GM12878 (cell line): ENCODE measurements around the gene FKBP15.

ENCODE experiments used
- EZH2 ChIP-seq: IDR thresholded peaks from 2 replicates; pipeline ENCODE4 v1.6.1; 2012; ENCODE audit warnings: low read depth, mild to moderate bottlenecking, control low read depth, inconsistent platforms, low read length, borderline replicate concordance; ENCODE audit not compliant: control insufficient read depth
- FOXK2 ChIP-seq: fragments of 450-650 bp; IDR thresholded peaks from 2 replicates; pipeline ENCODE4 v1.6.1; 2017; ENCODE audit warnings: mild to moderate bottlenecking, moderate library complexity
- NFYB ChIP-seq: IDR thresholded peaks from 2 replicates; pipeline ENCODE4 v1.6.1; 2011; ENCODE audit warnings: low read depth, mild to moderate bottlenecking, low read length, improper control_type of control experiment, moderate library complexity; ENCODE audit not compliant: insufficient read depth
- PAX8 ChIP-seq: fragments of 450-650 bp; IDR thresholded peaks from 2 replicates; pipeline ENCODE4 v1.6.1; 2017; ENCODE audit warnings: mild to moderate bottlenecking, moderate library complexity
- SREBF1 ChIP-seq: IDR thresholded peaks from 2 replicates; pipeline ENCODE4 v1.6.1; 2012; ENCODE audit warnings: mild to moderate bottlenecking, low read length
- TF ChIP-seq, protein P1 (sequence below), 3 experiments: IDR thresholded peaks in 2 of 3; conservative IDR thresholded peaks in 1 of 3; 2 replicates each; pipeline ENCODE4 v1.5.1; 2011; ENCODE audit warnings: low read depth in 3 of 3, low read length in 3 of 3, mild to moderate bottlenecking in 3 of 3, control low read depth in 2 of 3, moderate library complexity in 2 of 3, inconsistent platforms in 1 of 3, mixed read lengths in 1 of 3; ENCODE audit not compliant: control insufficient read depth in 2 of 3, insufficient read depth in 1 of 3; ENCODE audit errors: extremely low read depth in 1 of 3
- TF ChIP-seq, protein P2 (sequence below): IDR thresholded peaks from 2 replicates; pipeline ENCODE4 v1.6.1; 2012; ENCODE audit warnings: low read depth, low read length, improper control_type of control experiment
- TF ChIP-seq, protein P3 (sequence below): IDR thresholded peaks from 2 replicates; pipeline ENCODE4 v1.6.1; 2012; ENCODE audit warnings: mild to moderate bottlenecking, low read depth, low read length

DNA sequence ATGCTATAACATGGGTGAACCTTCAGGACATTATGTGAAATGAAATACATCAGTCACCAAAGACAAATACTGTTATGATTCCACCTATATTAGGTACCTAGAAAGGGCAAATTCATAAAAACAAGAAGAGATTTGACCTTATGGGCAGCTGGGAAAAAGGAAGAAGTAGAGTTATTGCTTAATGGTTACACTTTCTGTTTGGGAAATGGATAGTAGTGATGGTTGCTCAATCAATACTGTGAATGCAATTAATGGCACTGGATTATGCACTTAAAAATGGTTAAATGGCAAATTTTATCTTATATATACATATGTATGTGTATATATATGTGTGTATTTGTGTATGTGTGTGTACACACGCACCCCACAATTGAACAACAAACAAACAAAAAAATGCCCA lies 15.2 kb downstream of the FKBP15 start:
- TF ChIP-seq, protein P1, sequence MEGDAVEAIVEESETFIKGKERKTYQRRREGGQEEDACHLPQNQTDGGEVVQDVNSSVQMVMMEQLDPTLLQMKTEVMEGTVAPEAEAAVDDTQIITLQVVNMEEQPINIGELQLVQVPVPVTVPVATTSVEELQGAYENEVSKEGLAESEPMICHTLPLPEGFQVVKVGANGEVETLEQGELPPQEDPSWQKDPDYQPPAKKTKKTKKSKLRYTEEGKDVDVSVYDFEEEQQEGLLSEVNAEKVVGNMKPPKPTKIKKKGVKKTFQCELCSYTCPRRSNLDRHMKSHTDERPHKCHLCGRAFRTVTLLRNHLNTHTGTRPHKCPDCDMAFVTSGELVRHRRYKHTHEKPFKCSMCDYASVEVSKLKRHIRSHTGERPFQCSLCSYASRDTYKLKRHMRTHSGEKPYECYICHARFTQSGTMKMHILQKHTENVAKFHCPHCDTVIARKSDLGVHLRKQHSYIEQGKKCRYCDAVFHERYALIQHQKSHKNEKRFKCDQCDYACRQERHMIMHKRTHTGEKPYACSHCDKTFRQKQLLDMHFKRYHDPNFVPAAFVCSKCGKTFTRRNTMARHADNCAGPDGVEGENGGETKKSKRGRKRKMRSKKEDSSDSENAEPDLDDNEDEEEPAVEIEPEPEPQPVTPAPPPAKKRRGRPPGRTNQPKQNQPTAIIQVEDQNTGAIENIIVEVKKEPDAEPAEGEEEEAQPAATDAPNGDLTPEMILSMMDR (IDR thresholded peaks at IDR 0.05 in 2 of 3, conservative IDR thresholded peaks at IDR 0.05 in 1 of 3; ENCODE audit: control insufficient read depth in 2 of 3, extremely low read depth in 1 of 3, insufficient read depth in 1 of 3, low read depth in 3 of 3, low read length in 3 of 3), result no peak
- TF ChIP-seq, protein P2, sequence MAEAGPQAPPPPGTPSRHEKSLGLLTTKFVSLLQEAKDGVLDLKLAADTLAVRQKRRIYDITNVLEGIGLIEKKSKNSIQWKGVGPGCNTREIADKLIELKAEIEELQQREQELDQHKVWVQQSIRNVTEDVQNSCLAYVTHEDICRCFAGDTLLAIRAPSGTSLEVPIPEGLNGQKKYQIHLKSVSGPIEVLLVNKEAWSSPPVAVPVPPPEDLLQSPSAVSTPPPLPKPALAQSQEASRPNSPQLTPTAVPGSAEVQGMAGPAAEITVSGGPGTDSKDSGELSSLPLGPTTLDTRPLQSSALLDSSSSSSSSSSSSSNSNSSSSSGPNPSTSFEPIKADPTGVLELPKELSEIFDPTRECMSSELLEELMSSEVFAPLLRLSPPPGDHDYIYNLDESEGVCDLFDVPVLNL, result no peak
- TF ChIP-seq FOXK2 (no peak), PAX8 (no peak), EZH2 (no peak), SREBF1 (no peak), NFYB (no peak)
- TF ChIP-seq, protein P3, sequence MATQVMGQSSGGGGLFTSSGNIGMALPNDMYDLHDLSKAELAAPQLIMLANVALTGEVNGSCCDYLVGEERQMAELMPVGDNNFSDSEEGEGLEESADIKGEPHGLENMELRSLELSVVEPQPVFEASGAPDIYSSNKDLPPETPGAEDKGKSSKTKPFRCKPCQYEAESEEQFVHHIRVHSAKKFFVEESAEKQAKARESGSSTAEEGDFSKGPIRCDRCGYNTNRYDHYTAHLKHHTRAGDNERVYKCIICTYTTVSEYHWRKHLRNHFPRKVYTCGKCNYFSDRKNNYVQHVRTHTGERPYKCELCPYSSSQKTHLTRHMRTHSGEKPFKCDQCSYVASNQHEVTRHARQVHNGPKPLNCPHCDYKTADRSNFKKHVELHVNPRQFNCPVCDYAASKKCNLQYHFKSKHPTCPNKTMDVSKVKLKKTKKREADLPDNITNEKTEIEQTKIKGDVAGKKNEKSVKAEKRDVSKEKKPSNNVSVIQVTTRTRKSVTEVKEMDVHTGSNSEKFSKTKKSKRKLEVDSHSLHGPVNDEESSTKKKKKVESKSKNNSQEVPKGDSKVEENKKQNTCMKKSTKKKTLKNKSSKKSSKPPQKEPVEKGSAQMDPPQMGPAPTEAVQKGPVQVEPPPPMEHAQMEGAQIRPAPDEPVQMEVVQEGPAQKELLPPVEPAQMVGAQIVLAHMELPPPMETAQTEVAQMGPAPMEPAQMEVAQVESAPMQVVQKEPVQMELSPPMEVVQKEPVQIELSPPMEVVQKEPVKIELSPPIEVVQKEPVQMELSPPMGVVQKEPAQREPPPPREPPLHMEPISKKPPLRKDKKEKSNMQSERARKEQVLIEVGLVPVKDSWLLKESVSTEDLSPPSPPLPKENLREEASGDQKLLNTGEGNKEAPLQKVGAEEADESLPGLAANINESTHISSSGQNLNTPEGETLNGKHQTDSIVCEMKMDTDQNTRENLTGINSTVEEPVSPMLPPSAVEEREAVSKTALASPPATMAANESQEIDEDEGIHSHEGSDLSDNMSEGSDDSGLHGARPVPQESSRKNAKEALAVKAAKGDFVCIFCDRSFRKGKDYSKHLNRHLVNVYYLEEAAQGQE, result no peak
